ENCODE data around the gene TOR1B.
"Not testable (repeated sequence)": the region's sequence is repeated elsewhere in the genome, so short reads cannot be mapped to it uniquely, and the experiment has no call there.

TOR1B gene

GRCh38 chr9:129802833-129803675 lies at the start of gene TOR1B:
TOR1B (plus strand) TSS chr9:129803184; CDS start chr9:129803213, 29 bp downstream.
- Histone ChIP-seq H2AFZ (ENCODE audit: low read length, unreplicated experiment) (peak within 1 kb of the TSS; percentile 54), H3K27me3 (ENCODE audit: insufficient read depth, low read length) (no peaks in the 10 kb centered on the region), H3K79me2 (ENCODE audit: control insufficient read depth, insufficient read depth, low read length, unreplicated experiment) (peaks cover 10% of the 10 kb centered on the region), H3K4me1 (ENCODE audit: control insufficient read depth, insufficient read depth, low read length, unreplicated experiment) (peaks cover 6% of the 10 kb centered on the region), H3K27ac (ENCODE audit: low read depth, low read length) (0 out of 2 replicates have a peak within 1 kb of the TSS, but pooled peaks have one; percentile 10), H3K4me3 (ENCODE audit: low read depth, low read length) (peak within 1 kb of the TSS; percentile 85), H3K36me3 (ENCODE audit: insufficient read depth, low read length) (peaks cover 7% of the 10 kb centered on the region; the same call in 1 of the 2 replicates)

- H3K4me1 ChIP-seq (ENCODE audit: control insufficient read depth, insufficient read depth, low read length, unreplicated experiment), result peaks cover 17% of the 10 kb centered on the region
These were observed 47.8 kb upstream of the TOR1B start for GRCh38 chr9:129755151-129755550.

GRCh38 chr9:129756191-129756590 lies 46.8 kb upstream of the TOR1B start:
- Histone ChIP-seq H3K4me3 (ENCODE audit: low read depth, low read length) (no peak overlapping the region), H3K4me1 (ENCODE audit: control insufficient read depth, insufficient read depth, low read length, unreplicated experiment) (peaks cover 15% of the 10 kb centered on the region), H3K79me2 (ENCODE audit: control insufficient read depth, insufficient read depth, low read length, unreplicated experiment) (no peaks in the 10 kb centered on the region), H2AFZ (ENCODE audit: low read length, unreplicated experiment) (no peak overlapping the region), H3K36me3 (ENCODE audit: insufficient read depth, low read length) (no peaks in the 10 kb centered on the region), H3K27me3 (ENCODE audit: insufficient read depth, low read length) (no peaks in the 10 kb centered on the region), H3K27ac (ENCODE audit: low read depth, low read length) (no peak overlapping the region)

More at GRCh38 chr9:129755151-129755550, 47.8 kb upstream of the TOR1B start:
- Histone ChIP-seq H3K4me3 (ENCODE audit: low read depth, low read length) (no peak overlapping the region), H3K36me3 (ENCODE audit: insufficient read depth, low read length) (no peaks in the 10 kb centered on the region), H3K79me2 (ENCODE audit: control insufficient read depth, insufficient read depth, low read length, unreplicated experiment) (no peaks in the 10 kb centered on the region), H2AFZ (ENCODE audit: low read length, unreplicated experiment) (no peak overlapping the region), H3K27ac (ENCODE audit: low read depth, low read length) (no peak overlapping the region), H3K27me3 (ENCODE audit: insufficient read depth, low read length) (no peaks in the 10 kb centered on the region)

GRCh38 chr9:129757045-129757444 lies 45.9 kb upstream of the TOR1B start:
- no peaks in the 10 kb centered on the region for H3K27me3 ChIP-seq (ENCODE audit: insufficient read depth, low read length)
- H3K4me1 ChIP-seq (ENCODE audit: control insufficient read depth, insufficient read depth, low read length, unreplicated experiment), result peaks cover 18% of the 10 kb centered on the region
- no peak overlapping the region for H3K27ac ChIP-seq (ENCODE audit: low read depth, low read length)

GRCh38 chr9:129759319-129759718 lies 43.7 kb upstream of the TOR1B start:
- Histone ChIP-seq H3K4me1 (ENCODE audit: control insufficient read depth, insufficient read depth, low read length, unreplicated experiment) (peaks cover 24% of the 10 kb centered on the region), H3K36me3 (ENCODE audit: insufficient read depth, low read length) (no peaks in the 10 kb centered on the region), H3K4me3 (ENCODE audit: low read depth, low read length) (no peak overlapping the region), H2AFZ (ENCODE audit: low read length, unreplicated experiment) (no peak overlapping the region), H3K79me2 (ENCODE audit: control insufficient read depth, insufficient read depth, low read length, unreplicated experiment) (no peaks in the 10 kb centered on the region), H3K27me3 (ENCODE audit: insufficient read depth, low read length) (no peaks in the 10 kb centered on the region), H3K27ac (ENCODE audit: low read depth, low read length) (no peak overlapping the region)

More at GRCh38 chr9:129757045-129757444, 45.9 kb upstream of the TOR1B start:
- Histone ChIP-seq H3K36me3 (ENCODE audit: insufficient read depth, low read length) (no peaks in the 10 kb centered on the region), H3K79me2 (ENCODE audit: control insufficient read depth, insufficient read depth, low read length, unreplicated experiment) (no peaks in the 10 kb centered on the region), H2AFZ (ENCODE audit: low read length, unreplicated experiment) (no peak overlapping the region), H3K4me3 (ENCODE audit: low read depth, low read length) (no peak overlapping the region)

GRCh38 chr9:129759804-129760502 lies 43.0 kb upstream of the TOR1B start:
- H3K79me2 ChIP-seq (ENCODE audit: control insufficient read depth, insufficient read depth, low read length, unreplicated experiment), result no peaks in the 10 kb centered on the region

GRCh38 chr9:129760784-129761183 lies 42.2 kb upstream of the TOR1B start:
- not testable (repeated sequence) for H3K4me3 ChIP-seq (ENCODE audit: low read depth, low read length); H3K27ac ChIP-seq (ENCODE audit: low read depth, low read length); H3K36me3 ChIP-seq (ENCODE audit: insufficient read depth, low read length); H3K79me2 ChIP-seq (ENCODE audit: control insufficient read depth, insufficient read depth, low read length, unreplicated experiment); H2AFZ ChIP-seq (ENCODE audit: low read length, unreplicated experiment); H3K27me3 ChIP-seq (ENCODE audit: insufficient read depth, low read length)
- H3K4me1 ChIP-seq (ENCODE audit: control insufficient read depth, insufficient read depth, low read length, unreplicated experiment), result peaks cover 24% of the 10 kb centered on the region

More at GRCh38 chr9:129759804-129760502, 43.0 kb upstream of the TOR1B start:
- Histone ChIP-seq H3K36me3 (ENCODE audit: insufficient read depth, low read length) (no peaks in the 10 kb centered on the region), H3K4me3 (ENCODE audit: low read depth, low read length) (no peak overlapping the region), H3K27ac (ENCODE audit: low read depth, low read length) (no peak overlapping the region), H3K4me1 (ENCODE audit: control insufficient read depth, insufficient read depth, low read length, unreplicated experiment) (peaks cover 24% of the 10 kb centered on the region), H3K27me3 (ENCODE audit: insufficient read depth, low read length) (no peaks in the 10 kb centered on the region), H2AFZ (ENCODE audit: low read length, unreplicated experiment) (no peak overlapping the region)

- H2AFZ ChIP-seq (ENCODE audit: low read length, unreplicated experiment), result no peak overlapping the region
- H3K4me3 ChIP-seq (ENCODE audit: low read depth, low read length), result no peak overlapping the region
- peak overlapping the region; percentile 99 for H3K27ac ChIP-seq (ENCODE audit: low read depth, low read length)
- no peaks in the 10 kb centered on the region for H3K27me3 ChIP-seq (ENCODE audit: insufficient read depth, low read length)
- H3K4me1 ChIP-seq (ENCODE audit: control insufficient read depth, insufficient read depth, low read length, unreplicated experiment), result peaks cover 24% of the 10 kb centered on the region
- H3K79me2 ChIP-seq (ENCODE audit: control insufficient read depth, insufficient read depth, low read length, unreplicated experiment), result no peaks in the 10 kb centered on the region
- H3K36me3 ChIP-seq (ENCODE audit: insufficient read depth, low read length), result no peaks in the 10 kb centered on the region
These were observed 41.6 kb upstream of the TOR1B start for GRCh38 chr9:129761293-129761900.

- peaks cover 24% of the 10 kb centered on the region for H3K4me1 ChIP-seq (ENCODE audit: control insufficient read depth, insufficient read depth, low read length, unreplicated experiment)
- peak overlapping the region; percentile 99 for H3K27ac ChIP-seq (ENCODE audit: low read depth, low read length)
- no peak overlapping the region for H2AFZ ChIP-seq (ENCODE audit: low read length, unreplicated experiment)
- no peaks in the 10 kb centered on the region for H3K36me3 ChIP-seq (ENCODE audit: insufficient read depth, low read length)
- no peak overlapping the region for H3K4me3 ChIP-seq (ENCODE audit: low read depth, low read length)
- no peaks in the 10 kb centered on the region for H3K79me2 ChIP-seq (ENCODE audit: control insufficient read depth, insufficient read depth, low read length, unreplicated experiment)
- H3K27me3 ChIP-seq (ENCODE audit: insufficient read depth, low read length), result no peaks in the 10 kb centered on the region
These were observed 41.0 kb upstream of the TOR1B start for GRCh38 chr9:129761901-129762369.

GRCh38 chr9:129762370-129762984 lies 40.5 kb upstream of the TOR1B start:
- not testable (repeated sequence) for H2AFZ ChIP-seq (ENCODE audit: low read length, unreplicated experiment)
- peaks cover 24% of the 10 kb centered on the region for H3K4me1 ChIP-seq (ENCODE audit: control insufficient read depth, insufficient read depth, low read length, unreplicated experiment)
- H3K4me3 ChIP-seq (ENCODE audit: low read depth, low read length), result peak overlapping the region; percentile 21; the same call in 1 of the 2 replicates

More at GRCh38 chr9:129762370-129762984, 40.5 kb upstream of the TOR1B start:
- peak overlapping the region; percentile 99 for H3K27ac ChIP-seq (ENCODE audit: low read depth, low read length)
- not testable (repeated sequence) for H3K27me3 ChIP-seq (ENCODE audit: insufficient read depth, low read length); H3K79me2 ChIP-seq (ENCODE audit: control insufficient read depth, insufficient read depth, low read length, unreplicated experiment); H3K36me3 ChIP-seq (ENCODE audit: insufficient read depth, low read length)
